NCI-H82 treated with DMSO at 0.1 percent for 48 hours (cell line): ENCODE results near the gene UTRN.

Experiments used
- DNase-seq: peaks from one replicate; lab custom pipeline; 2025; ENCODE audit not compliant: unreplicated experiment; lab: John Stamatoyannopoulos, UW

The UTRN gene

GRCh38 chr6:144279484-144280150 is 5.5 kb upstream of the UTRN start:
- DNase-seq: no peak

DNA sequence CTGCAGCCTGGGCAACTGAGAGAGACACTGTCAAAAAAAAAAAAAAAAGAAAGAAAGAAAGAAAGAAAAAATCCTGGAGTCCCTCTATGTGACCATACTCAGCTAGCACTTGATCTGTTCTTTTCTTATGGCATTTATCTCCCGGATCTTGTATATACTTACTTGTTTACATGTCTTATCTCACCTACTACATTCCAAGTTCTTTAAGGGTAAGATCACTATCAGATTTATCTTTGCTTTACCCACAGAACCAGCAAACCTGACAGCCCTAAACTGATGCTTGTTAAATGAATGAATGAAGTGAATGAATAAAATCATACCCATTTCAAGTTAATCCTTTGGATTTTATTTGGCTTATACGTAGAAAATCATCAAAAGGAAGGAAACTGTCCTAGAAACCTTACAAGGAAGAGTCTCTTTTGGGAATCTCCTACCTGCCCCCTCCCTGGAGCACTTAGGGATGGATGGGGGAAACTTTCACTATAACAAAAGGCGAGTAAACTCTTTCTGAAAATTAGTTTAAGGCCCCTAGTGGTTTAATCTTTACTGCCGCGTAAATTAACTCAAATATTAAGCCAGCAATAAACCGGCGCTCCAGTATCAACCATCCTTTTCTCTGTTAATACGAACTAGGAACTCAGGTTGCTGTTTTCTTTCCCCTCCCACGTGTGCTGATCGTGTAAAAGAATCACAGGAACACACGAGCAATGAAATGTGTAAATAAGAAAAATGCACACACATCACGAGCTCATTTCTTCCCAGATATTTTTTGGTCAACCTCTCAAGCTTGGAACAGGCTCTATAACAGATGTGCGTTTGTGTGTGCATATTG is 1.3 kb upstream of the UTRN start:
- DNase-seq: no peak

- DNase-seq: no peak
These were observed 705 bp upstream of the UTRN start for GRCh38 chr6:144284478-144284782.

GRCh38 chr6:144285548-144285797 is 338 bp downstream of the UTRN start:
- DNase-seq: no peak

- no peak for DNase-seq
These were observed 815 bp downstream of the UTRN start for GRCh38 chr6:144285798-144286502.

DNA sequence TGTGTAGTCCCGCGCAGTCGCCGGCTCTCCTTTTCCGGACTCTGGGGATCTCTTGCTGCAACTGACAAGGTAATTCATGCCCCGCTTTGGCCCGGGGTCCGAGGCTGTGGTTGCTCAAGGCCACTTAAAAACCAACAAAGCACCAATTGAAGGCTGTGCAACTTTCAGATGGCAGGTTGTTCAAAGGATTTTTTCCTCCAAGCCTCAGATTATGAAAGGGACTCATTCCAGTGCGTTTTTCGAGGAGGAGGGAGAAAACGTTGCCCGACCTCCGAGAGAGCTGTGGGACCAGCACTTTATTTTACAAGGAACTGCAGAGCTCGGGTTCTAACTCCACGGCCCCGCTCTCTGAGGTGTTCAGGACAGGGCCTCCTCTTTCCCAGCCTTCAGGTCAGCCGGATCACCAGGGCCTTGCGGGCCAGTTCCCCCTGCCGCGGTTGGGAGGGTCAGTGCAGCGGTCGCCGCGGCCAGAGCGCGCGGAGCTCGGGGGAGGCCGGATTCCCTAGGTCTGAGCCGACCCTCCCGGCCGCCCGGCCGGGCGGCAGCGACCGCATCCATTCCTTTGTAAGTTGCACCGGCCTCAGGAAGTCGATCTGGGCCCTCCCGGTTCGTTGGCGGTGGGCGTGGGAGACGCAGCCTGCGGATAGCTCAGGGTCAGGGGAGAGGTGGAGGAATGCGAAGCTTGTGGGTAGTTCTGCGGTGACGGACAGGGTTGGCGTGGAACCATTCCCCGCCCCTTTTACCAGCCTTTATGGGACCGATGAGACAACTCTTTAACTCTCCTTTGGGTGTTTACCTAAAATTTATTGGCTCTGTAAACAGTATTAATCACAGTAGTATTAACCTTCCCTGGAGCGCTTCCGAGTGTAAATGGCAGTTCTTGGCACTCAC is 1.6 kb downstream of the UTRN start:
- no peak for DNase-seq

DNA sequence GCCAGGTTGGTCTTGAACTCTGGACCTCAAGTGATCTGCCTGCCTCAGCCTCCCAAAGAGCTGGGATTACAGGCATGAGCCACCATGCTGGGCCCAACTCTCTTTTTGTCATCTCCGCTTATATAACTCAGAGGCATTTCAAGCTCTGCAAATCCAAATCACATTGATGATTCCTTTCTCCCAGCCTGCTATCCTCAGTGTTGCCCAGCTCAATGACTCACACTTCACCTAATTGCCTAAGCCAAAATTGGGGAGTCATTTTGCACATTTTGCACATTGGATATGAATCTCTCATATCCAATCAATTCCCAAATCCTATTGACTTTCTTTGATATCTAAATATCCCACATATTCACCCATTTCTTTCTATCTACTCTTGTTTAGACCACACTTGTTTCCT is 3.9 kb downstream of the UTRN start:
- DNase-seq: no peak

DNA sequence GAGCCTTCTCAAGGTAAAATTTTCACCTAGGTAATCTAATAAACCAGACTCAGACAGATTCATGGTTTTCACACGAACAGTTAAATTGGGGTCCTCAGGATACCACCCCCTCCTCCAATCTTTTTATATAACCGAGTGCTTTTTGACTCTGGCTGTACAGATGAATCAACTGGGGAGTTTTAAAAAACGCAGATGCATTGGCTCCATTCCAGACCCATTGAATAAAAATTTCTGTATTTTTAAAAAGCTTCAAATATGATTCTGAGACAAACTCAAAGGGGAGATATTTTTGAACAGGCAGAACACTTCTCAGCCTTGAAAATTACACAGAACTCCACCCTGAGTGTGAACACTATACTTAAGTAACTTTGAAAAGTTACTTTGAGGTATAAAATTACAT is 7.2 kb downstream of the UTRN start:
- DNase-seq: no peak

DNA sequence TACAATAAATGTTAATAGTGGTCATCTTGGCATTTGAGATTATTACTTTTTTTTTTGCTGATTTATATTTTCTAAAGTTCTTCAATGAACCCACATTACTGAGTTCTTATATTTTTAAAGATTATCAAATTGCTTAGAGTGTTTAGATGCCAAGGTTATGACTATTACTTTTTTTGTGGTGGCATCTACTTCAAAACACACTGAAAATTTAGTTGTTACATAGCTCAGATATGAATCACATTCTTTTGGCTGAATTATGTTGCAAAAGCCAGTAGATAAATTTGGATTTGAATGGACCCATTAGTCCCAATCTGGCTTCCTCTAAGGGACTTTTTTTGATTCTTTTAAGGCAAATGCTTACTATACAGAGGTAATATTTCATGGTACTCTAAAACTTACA is 8.9 kb downstream of the UTRN start:
- no peak for DNase-seq

DNA sequence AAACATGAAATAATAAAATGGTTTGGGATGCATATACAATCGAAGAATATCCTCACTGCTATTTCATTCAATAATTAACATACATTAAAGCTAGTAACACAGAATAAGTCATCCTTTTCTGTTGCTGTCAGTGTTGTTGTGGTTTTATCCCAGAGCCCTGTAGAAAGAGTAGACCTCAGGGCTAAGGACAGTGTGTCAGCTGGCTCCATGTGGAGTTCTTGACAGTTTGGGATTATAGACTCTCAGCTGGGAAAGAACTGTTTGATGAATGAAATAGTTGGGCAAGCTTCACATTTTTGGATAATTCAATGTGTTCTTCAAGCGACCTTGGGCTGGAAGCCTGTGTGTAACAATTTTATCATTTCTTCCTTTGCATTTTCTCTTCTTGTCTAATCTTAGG is 10.1 kb downstream of the UTRN start:
- no peak for DNase-seq

DNA sequence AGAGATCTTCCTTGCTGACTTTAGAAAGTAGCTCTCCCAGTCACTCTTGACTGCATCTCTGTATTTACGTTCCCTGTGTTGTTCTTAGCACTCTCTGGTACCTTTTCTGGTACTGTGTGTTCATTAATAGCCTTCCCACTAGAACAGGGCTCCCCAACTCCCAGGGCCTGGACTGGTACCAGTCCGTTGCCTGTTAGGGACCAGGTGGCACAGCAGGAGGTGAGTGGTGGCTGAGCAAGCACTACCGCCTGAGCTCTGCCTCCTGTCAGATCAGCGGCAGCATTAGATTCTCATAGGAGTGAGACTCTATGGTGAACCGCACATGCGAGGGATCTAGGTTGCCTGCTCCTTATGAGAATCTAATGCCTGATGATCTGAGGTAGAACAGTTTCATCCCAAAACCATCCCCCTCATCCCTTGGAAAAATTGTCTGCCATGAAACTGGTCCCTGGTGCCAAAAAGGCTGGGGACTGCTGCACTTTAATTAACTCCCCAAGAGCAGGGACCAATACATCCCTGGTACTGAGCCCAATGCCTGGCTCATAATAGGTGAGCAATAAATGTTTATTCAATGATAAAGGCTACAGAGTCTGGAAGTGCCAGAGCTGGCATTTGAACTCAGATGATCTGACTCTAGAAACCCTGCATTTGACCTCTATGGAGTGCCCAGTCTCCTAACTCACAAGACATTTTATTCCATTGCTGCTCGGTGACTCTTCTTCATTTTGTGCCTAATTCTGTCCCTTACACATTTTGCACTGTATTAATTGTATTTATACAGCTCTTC is 11.0 kb downstream of the UTRN start:
- no peak for DNase-seq

DNA sequence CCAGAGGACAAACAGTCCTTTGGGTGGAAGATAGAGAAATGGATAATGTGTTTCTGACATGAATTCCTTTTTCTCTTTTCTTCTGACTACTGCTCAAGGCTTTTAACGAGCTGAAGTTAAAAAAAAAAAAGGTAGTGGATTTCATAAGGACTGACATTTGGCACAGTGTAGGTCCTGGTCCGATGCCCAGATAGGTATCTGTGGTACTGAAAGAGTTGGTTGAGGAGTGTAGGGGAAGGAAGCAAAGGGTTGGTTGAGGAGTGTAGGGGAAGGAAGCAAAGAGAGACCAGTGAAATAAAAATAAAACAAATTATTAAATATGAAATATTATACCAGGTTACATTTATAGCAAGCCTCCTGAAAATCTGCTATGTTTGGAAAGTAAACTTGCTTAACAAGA is 11.8 kb downstream of the UTRN start:
- no peak for DNase-seq

GRCh38 chr6:144297511-144298100 is 12.5 kb downstream of the UTRN start:
- DNase-seq: no peak

DNA sequence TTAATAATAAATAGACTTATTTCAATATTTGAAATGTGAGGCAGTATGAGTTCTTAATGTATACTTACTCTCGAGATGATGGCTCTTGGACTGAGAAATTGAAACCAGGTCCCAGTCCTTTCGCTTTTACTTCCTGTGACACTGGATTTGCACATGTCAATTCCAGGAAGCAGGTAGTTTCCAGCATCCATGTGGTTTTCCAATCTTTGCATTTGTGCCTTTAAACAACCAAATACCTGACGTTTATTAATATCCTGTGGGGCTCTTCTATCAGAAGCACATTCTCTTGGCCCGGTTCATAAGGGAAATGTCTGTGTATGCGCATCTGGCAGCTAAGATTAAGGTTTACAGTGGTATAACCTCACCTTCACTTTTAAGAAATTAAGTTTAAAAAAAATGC is 13.1 kb downstream of the UTRN start:
- no peak for DNase-seq

DNA sequence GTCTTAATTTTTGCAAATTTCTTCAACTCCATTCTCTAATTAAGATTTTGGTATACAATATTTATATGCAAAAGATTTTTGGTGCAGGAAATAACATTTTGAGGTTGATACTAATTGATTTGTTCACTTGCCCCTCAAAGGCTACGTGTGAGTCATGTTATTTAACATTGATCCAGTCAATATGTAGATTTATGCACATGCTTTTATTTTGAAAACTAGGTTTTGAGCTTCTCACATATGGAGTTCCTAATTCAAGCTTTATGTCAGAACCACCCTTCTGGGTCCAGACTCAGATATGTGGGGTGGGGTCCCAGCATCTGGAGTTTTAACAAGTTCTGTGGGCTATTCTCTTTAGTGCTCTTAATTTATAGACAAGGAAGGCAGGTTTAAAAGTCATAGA is 13.8 kb downstream of the UTRN start:
- DNase-seq: no peak

DNA sequence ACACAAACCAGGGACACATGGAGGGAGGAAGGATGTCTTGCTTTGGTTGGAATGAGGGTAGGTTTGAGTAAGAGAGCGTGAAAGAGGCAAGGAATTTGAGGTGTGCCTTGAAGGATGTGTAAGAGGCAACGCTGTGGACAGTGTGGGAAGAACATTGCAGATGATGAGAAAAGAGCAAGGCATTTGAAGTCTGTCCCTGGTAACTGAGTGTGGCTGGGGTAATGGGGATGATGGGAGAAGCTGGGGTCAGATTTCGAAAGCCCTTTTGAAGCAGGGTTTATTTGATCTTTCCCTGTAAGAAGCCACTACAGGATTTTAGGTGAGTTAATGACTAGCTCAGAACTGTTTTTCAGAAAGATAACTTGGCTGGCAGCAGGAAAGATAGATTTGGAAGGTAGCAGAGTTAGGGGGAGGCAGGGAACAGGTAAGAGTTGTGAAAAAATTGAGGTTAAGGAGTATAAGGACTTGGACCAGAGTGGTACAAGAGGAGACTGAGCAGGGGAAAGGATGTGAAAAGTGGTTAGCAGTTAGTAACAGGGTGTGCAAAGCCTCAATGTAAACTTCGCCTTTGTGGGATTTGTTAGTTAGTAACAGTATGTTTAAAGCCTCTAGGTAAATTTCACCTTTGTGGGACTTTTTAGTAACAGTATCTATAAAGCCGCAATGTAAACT is 17.7 kb downstream of the UTRN start:
- DNase-seq: no peak

DNA sequence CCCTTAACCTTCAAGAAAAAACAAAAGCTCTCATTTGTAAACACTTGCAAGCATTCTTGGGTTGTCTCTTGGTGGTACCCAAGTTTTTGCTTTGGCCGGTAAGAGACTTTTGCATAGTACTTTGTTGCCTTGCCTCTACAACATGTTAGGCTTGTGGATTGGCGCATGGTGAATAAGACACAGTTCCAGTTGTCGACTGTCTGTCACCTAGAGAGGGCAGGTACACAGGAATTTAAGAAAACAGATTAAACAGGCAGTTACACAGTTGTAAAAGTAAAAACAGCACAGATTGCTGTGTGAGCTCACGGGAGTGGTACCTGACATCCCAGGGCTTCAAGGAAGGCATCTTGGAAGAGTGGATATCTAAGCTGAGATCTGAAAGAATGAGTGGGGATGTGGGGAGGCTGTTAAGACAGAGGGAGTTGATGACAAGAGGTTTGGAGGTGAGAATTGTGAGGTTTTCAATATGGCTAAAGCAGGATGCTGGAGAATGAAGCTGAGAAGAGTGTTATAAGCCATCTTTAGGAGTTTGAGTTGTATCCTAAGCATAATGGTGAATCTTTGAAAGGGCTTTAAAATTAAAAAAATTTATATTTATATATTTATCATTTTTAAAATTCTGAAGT is 19.2 kb downstream of the UTRN start:
- no peak for DNase-seq

GRCh38 chr6:144305567-144305966 is 20.4 kb downstream of the UTRN start:
- DNase-seq: no peak

- no peak for DNase-seq
These were observed 20.9 kb downstream of the UTRN start for GRCh38 chr6:144305985-144306384.
